SK-N-MC (cell line): Measurements from ENCODE around the gene NLGN1.
"Not testable (repeated sequence)": the region's sequence is repeated elsewhere in the genome, so short reads cannot be mapped to it uniquely, and the experiment has no call there.

Experiments used
- EZH2 ChIP-seq: fragments of 200-600 bp; sonication (generic); IDR thresholded peaks from one replicate; pipeline ENCODE4 v1.6.1; 2017; ENCODE audit warnings: antibody characterized with exemption
- FOXP2 ChIP-seq: optimal IDR thresholded peaks from 2 replicates; pipeline ENCODE3; 2011; ENCODE audit warnings: mild to moderate bottlenecking, moderate library complexity; ENCODE audit not compliant: insufficient read depth; ENCODE audit errors: extremely low read length, control extremely low read depth
- POLR2AphosphoS5 ChIP-seq: IDR thresholded peaks from 2 replicates; pipeline ENCODE4 v1.6.1; 2012; ENCODE audit warnings: mild to moderate bottlenecking, low read depth, low read length, borderline replicate concordance

GRCh38 chr3:173545590-173545989 is 148.0 kb downstream of the NLGN1 start:
- TF ChIP-seq EZH2, POLR2AphosphoS5, FOXP2: not testable (repeated sequence)
